HL-60 (cell line): ENCODE measurements around the gene CHAC2.

Source experiments
- DNase-seq, 2 experiments: peaks; one replicate each; pipeline ENCODE4 v3.0.0-alpha.2; 2010 to 2020; ENCODE audit warnings: low read depth in 1 of 2, low spot score in 1 of 2
- H3K27ac ChIP-seq: fragments of 250-450 bp; sonication (Bioruptor Pico); replicated peaks from 2 replicates; pipeline ENCODE4 v1.5.1; 2020; ENCODE audit warnings: mild to moderate bottlenecking, moderate library complexity
- H3K27me3 ChIP-seq: fragments of 250-450 bp; sonication (Bioruptor Pico); 2 replicates; pipeline ENCODE4 v1.5.1; 2021; ENCODE audit warnings: mild to moderate bottlenecking, moderate library complexity; ENCODE audit not compliant: insufficient read depth, poor library complexity, severe bottlenecking
- H3K4me3 ChIP-seq: replicated peaks from 2 replicates; pipeline ENCODE4 v1.5.1; 2011; ENCODE audit warnings: mild to moderate bottlenecking, control low read depth, low read length; ENCODE audit not compliant: insufficient read depth
- CTCF ChIP-seq: IDR thresholded peaks from one replicate; pipeline ENCODE4 v1.5.1; 2011; ENCODE audit warnings: low read length, control low read depth, inconsistent platforms; ENCODE audit not compliant: insufficient read depth
- GABPA ChIP-seq: IDR thresholded peaks from 2 replicates; pipeline ENCODE4 v1.6.1; 2012; ENCODE audit warnings: low read depth
- POLR2AphosphoS5 ChIP-seq: IDR thresholded peaks from 2 replicates; pipeline ENCODE4 v1.6.1; 2012; ENCODE audit warnings: low read depth
- REST ChIP-seq: IDR thresholded peaks from 2 replicates; pipeline ENCODE4 v1.6.1; 2012; ENCODE audit warnings: low read depth; ENCODE audit not compliant: insufficient replicate concordance
- SPI1 ChIP-seq: IDR thresholded peaks from 2 replicates; pipeline ENCODE4 v1.6.1; 2012; ENCODE audit warnings: low read depth, mild to moderate bottlenecking, borderline replicate concordance

Gene CHAC2

GRCh38 chr2:53727921-53728320 lies 39.7 kb upstream of the CHAC2 start:
- Histone ChIP-seq H3K27ac (no peak overlapping the region), H3K4me3 (no peak overlapping the region), H3K27me3 (no peaks in the 10 kb centered on the region)
- DNase-seq = no peak
- TF ChIP-seq CTCF (no peak), POLR2AphosphoS5 (no peak), GABPA (no peak), SPI1 (no peak), REST (no peak)

DNA sequence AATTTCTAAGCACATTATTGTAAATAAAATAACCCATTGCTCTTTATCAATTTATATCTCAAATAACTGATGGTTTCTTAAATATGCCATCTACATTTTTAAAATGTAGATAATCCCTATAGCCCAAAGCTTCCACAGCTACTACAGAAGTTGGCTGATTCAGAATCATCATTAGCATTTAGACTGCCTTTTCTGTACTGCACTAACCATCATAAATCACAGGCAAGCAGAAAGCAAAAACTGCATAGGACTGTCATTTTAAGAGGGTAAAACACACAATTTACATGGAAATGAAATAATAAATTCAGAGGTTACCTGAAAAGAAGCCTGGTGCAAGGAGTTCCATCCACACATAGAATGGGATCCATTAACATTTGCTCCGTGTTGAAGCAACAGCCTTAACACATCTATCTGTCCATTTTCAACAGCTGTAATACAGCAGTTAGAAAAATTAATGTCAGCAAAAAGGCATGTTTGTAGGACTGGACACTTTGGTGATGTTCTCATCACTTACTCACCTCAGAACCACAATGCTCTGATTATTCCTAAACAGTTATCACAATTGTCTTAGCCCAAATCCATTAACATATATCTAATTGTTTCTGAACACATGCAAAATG lies 38.4 kb upstream of the CHAC2 start:
- Histone ChIP-seq H3K27ac (no peak overlapping the region), H3K4me3 (no peak overlapping the region), H3K27me3 (no peaks in the 10 kb centered on the region)
- TF ChIP-seq GABPA (no peak), POLR2AphosphoS5 (no peak), REST (no peak), SPI1 (no peak), CTCF (no peak)
- no peak for DNase-seq

- DNase-seq = no peak
Observed at GRCh38 chr2:53737091-53737490, 30.5 kb upstream of the CHAC2 start.

More at GRCh38 chr2:53737091-53737490, 30.5 kb upstream of the CHAC2 start:
- H3K27me3 ChIP-seq = no peaks in the 10 kb centered on the region
- TF ChIP-seq SPI1 (no peak), POLR2AphosphoS5 (no peak), GABPA (no peak), CTCF (no peak), REST (no peak)
- H3K4me3 ChIP-seq = no peak overlapping the region
- no peak overlapping the region for H3K27ac ChIP-seq
